HL-60 (cell line): Measurements from ENCODE around the gene CATSPERD.
"Not testable (repeated sequence)": the region's sequence is repeated elsewhere in the genome, so short reads cannot be mapped to it uniquely, and the experiment has no call there.

Experiments
- GABPA ChIP-seq: IDR thresholded peaks from 2 replicates; pipeline ENCODE4 v1.6.1; 2012; ENCODE audit warnings: low read depth
- TF ChIP-seq, protein P1 (sequence below): IDR thresholded peaks from one replicate; pipeline ENCODE4 v1.5.1; 2011; ENCODE audit warnings: low read length, control low read depth, inconsistent platforms; ENCODE audit not compliant: insufficient read depth

DNA sequence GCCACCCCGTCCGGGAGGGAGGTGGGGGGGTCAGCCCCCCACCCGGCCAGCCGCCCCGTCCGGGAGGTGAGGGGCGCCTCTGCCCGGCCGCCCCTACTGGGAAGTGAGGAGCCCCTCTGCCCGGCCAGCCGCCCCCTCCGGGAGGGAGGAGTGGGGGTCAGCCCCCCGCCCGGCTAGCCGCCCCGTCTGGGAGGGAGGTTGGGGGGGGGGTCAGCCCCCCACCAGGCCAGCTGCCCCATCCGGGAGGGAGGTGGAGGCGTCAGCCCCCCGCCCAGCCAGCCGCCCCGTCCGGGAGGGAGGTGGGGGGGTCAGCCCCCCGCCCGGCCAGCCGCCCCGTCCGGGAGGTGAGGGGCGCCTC is 18.4 kb upstream of the CATSPERD start:
- TF ChIP-seq, protein P1, sequence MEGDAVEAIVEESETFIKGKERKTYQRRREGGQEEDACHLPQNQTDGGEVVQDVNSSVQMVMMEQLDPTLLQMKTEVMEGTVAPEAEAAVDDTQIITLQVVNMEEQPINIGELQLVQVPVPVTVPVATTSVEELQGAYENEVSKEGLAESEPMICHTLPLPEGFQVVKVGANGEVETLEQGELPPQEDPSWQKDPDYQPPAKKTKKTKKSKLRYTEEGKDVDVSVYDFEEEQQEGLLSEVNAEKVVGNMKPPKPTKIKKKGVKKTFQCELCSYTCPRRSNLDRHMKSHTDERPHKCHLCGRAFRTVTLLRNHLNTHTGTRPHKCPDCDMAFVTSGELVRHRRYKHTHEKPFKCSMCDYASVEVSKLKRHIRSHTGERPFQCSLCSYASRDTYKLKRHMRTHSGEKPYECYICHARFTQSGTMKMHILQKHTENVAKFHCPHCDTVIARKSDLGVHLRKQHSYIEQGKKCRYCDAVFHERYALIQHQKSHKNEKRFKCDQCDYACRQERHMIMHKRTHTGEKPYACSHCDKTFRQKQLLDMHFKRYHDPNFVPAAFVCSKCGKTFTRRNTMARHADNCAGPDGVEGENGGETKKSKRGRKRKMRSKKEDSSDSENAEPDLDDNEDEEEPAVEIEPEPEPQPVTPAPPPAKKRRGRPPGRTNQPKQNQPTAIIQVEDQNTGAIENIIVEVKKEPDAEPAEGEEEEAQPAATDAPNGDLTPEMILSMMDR = not testable (repeated sequence)
- TF ChIP-seq GABPA = not testable (repeated sequence)
